HEK293T (cell line): Measurements from ENCODE around the gene SUPT4H1.

Experiments used
- CTCF ChIA-PET: fragments of 350-600 bp; formaldehyde crosslinking; extraction: SDS; loops from one replicate; lab custom pipeline; 2021; ENCODE audit warnings: antibody characterized with exemption, inconsistent platforms; lab: Yijun Ruan, JAX
- POLR2A ChIA-PET: fragments of 350-600 bp; formaldehyde crosslinking; extraction: SDS; loops from one replicate; lab custom pipeline; 2020; ENCODE audit warnings: antibody characterized with exemption, inconsistent platforms; lab: Yijun Ruan, JAX
- DNase-seq: peaks from one replicate; pipeline ENCODE4 v3.0.0; 2012; ENCODE audit warnings: mixed read lengths; ENCODE audit errors: extremely low spot score
- ARNT ChIP-seq: fragments of 450-650 bp; IDR thresholded peaks from 2 replicates; pipeline ENCODE4 v1.6.1; 2017; ENCODE audit warnings: mild to moderate bottlenecking
- BHLHE40 ChIP-seq: fragments of 450-650 bp; IDR thresholded peaks from 2 replicates; pipeline ENCODE4 v1.6.1; 2016; ENCODE audit warnings: mild to moderate bottlenecking, moderate library complexity, borderline replicate concordance
- CTBP1 ChIP-seq: fragments of 450-650 bp; IDR thresholded peaks from 2 replicates; pipeline ENCODE4 v1.6.1; 2016; ENCODE audit warnings: borderline replicate concordance
- ELF4 ChIP-seq: fragments of 450-650 bp; IDR thresholded peaks from 2 replicates; pipeline ENCODE4 v1.6.1; 2017; ENCODE audit warnings: antibody characterized with exemption
- FOXA1 ChIP-seq: fragments of 450-650 bp; IDR thresholded peaks from 2 replicates; pipeline ENCODE4 v1.6.1; 2016; ENCODE audit warnings: mild to moderate bottlenecking
- FOXK2 ChIP-seq: fragments of 450-650 bp; IDR thresholded peaks from 2 replicates; pipeline ENCODE4 v1.6.1; 2016; ENCODE audit warnings: mild to moderate bottlenecking
- FOXM1 ChIP-seq: fragments of 450-650 bp; IDR thresholded peaks from 2 replicates; pipeline ENCODE4 v1.6.1; 2017; ENCODE audit warnings: mild to moderate bottlenecking, borderline replicate concordance
- HDGF ChIP-seq: fragments of 450-650 bp; IDR thresholded peaks from 2 replicates; pipeline ENCODE4 v1.6.1; 2017; ENCODE audit warnings: antibody characterized with exemption, borderline replicate concordance
- L3MBTL2 ChIP-seq: fragments of 450-650 bp; conservative IDR thresholded peaks from 2 replicates; pipeline ENCODE4 v1.6.1; 2016; ENCODE audit warnings: mild to moderate bottlenecking
- LEF1 ChIP-seq: fragments of 450-650 bp; IDR thresholded peaks from 2 replicates; pipeline ENCODE4 v1.6.1; 2017; ENCODE audit warnings: mild to moderate bottlenecking, borderline replicate concordance
- NFRKB ChIP-seq: fragments of 450-650 bp; IDR thresholded peaks from 2 replicates; pipeline ENCODE4 v1.6.1; 2016; ENCODE audit warnings: mild to moderate bottlenecking, moderate library complexity
- SP1 ChIP-seq: fragments of 450-650 bp; IDR thresholded peaks from 2 replicates; pipeline ENCODE4 v1.6.1; 2017
- SUZ12 ChIP-seq: fragments of 450-650 bp; IDR thresholded peaks from 2 replicates; pipeline ENCODE4 v1.6.1; 2016; ENCODE audit warnings: mild to moderate bottlenecking
- TARDBP ChIP-seq: fragments of 450-650 bp; IDR thresholded peaks from 2 replicates; pipeline ENCODE4 v1.6.1; 2016
- ZNF384 ChIP-seq: fragments of 450-650 bp; IDR thresholded peaks from 2 replicates; pipeline ENCODE4 v1.6.1; 2016
- TF ChIP-seq, protein P1 (sequence below): fragments of 450-650 bp; IDR thresholded peaks from 2 replicates; pipeline ENCODE4 v1.6.1; 2016

The SUPT4H1 gene

DNA sequence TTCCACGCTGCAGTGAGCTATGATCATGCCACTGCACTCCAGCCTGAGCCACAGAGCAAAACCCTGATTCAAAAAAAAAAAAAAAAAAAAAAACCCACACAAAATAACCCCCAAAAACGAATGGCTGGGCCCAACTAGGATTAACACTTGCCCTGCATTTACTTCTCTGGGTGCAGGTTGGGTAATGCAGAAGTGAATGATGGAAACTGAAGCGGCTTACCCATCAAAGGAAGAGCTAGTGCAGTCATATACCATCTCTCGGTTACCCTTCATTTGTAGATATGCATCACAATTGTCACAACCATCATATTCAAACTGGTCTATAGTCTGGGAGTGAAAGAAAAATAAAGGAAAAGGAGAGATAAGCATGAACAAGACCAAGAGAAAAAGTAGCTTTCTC, 819 bp downstream of the SUPT4H1 start:
- DNase-seq = no peak
- ChIA-PET POLR2A (interaction anchor here (1.0 to 7.1 kb wide), 19 partner anchors 9 to 102 kb away, joined by 3 to 234 read pairs (median 14); partner anchors contain the start of gene RNF43), CTCF (interaction anchor here (0.7 to 3.0 kb wide), 4 partner anchors 33 to 66 kb away, joined by 3 to 15 read pairs (median 4); partner anchors contain the start of gene RNF43)
- TF ChIP-seq ELF4 (no peak), LEF1 (no peak), ARNT (no peak), FOXA1 (no peak), SUZ12 (no peak), BHLHE40 (no peak), TARDBP (no peak), NFRKB (no peak), HDGF (no peak), SP1 (no peak), CTBP1 (no peak), FOXK2 (no peak), FOXM1 (no peak), ZNF384 (no peak), L3MBTL2 (no peak)
- TF ChIP-seq, protein P1, sequence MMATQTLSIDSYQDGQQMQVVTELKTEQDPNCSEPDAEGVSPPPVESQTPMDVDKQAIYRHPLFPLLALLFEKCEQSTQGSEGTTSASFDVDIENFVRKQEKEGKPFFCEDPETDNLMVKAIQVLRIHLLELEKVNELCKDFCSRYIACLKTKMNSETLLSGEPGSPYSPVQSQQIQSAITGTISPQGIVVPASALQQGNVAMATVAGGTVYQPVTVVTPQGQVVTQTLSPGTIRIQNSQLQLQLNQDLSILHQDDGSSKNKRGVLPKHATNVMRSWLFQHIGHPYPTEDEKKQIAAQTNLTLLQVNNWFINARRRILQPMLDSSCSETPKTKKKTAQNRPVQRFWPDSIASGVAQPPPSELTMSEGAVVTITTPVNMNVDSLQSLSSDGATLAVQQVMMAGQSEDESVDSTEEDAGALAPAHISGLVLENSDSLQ = no peak

DNA sequence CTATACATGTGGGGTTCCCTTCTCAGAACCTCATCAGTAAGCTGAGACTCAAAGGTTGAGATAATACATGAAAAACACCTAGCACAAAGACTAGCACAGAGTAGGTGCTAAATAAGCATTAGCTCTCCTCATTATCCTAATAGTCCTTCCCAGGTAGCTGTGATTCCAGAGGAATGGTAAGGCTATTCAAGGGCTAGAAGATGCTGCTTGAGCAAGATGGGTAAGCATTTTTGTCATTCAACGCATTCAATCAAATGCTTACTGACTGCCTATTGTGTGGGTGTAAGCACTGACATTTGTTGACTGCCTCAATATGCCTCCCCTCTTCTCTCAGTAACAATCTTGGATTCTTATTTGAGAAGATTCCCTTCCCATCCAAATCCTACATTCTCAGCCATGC, 4.0 kb downstream of the SUPT4H1 start:
- no peak for DNase-seq
- ChIA-PET CTCF (no interaction called here), POLR2A (interaction anchor here (0.9 to 2.2 kb wide), 4 partner anchors 41 to 69 kb away, joined by 3 to 6 read pairs (median 4); partner anchors contain the start of gene RNF43)
- TF ChIP-seq ZNF384 (no peak), SUZ12 (no peak), L3MBTL2 (no peak), FOXK2 (no peak), FOXA1 (no peak), HDGF (no peak), SP1 (no peak), NFRKB (no peak), BHLHE40 (no peak)
- TF ChIP-seq, protein P1 = no peak

DNA sequence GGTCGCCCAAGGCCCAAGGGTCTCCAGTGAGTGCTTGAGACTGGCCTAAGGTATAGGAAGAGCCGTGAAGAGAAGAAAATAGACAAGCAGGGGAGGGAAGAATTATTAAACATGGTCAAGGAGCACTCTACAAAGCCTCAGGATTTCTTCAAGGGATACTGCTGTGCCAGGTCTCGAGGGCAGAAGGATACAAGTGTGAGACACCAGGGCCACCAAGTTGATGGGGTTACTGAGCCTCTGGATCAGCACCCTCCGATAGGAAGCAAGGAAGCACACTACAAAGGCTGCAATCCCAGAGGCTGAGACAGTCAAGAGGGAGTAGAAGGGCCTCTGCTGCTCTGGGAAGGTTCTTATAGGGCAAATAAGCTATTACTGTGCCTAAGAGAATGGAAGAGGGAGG, 6.5 kb downstream of the SUPT4H1 start:
- DNase-seq = no peak
- CTCF ChIA-PET = no interaction called here
- POLR2A ChIA-PET = interaction anchor here (2.1 kb wide), 1 partner anchor 70 kb away, joined by 6 read pairs; no protein-coding TSS in a partner anchor
- TF ChIP-seq SP1 = no peak
- no peak for TF ChIP-seq NFRKB
- no peak for TF ChIP-seq L3MBTL2

DNA sequence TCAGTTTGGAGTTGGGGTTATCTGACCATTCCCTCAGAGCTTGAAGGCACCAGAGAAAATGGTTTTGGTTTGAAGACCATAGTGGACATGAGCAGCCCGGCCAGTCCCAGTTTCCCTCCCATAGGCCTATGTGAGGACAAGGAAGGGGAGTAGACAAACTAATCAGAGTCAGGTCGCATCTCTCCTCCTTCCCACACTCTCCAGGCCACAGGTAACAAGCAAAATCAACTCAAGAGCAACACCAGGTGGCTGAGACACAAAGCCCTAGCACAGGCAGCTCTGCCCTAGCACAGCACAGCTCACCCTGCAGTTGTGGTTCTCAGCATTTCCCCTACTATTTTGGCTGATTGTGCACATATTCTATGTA, 7.2 kb downstream of the SUPT4H1 start:
- DNase-seq = no peak
- CTCF ChIA-PET = interaction anchor here (1.1 kb wide), 2 partner anchors 10 to 27 kb away, joined by 4 read pairs; no protein-coding TSS in a partner anchor
- POLR2A ChIA-PET = interaction anchor here (1.3 to 2.1 kb wide), 4 partner anchors 8 to 71 kb away, joined by 6 to 21 read pairs (median 6); partner anchors contain the start of gene SUPT4H1
- TF ChIP-seq TARDBP (no peak), FOXM1 (no peak), FOXK2 (no peak), ZNF384 (no peak), SUZ12 (no peak)

DNA sequence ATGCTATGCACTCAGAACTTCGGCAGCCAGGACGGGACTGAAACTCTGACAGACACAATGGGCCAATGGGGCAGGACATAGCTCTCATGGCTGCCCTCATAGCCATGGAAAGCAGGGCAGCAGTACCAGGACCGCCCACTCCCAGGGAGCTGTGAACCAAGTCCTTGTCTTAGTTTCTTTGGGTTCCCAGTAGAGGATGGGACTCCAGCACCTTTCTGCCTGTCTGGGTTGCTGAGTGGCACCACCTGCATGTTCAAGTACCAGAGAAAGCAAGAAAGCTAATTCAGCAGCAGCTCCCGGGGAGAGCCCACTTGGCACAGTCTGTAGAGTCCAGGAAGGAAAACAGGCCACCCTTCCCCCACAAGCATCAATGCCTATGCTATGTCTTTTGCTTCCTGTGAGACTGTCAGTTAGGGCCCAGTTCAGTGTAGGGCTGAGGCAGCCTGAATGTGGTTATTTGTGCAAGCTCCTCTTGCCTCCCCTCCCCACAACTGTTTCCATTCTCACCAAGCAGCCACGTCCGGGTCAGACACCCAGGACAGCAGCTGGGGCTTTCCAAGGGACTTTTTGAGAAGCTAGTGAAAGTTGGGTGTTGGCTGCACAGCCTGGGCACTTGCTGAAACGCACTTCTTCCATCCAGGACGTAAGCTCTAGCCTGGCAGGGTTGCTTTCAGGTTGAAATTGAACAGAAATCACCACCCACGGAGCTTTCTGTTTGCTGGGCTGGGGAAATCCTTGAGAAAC, 7.8 kb downstream of the SUPT4H1 start:
- POLR2A ChIA-PET = interaction anchor here (0.8 to 2.1 kb wide), 5 partner anchors 8 to 174 kb away, joined by 4 to 21 read pairs (median 6); partner anchors contain the start of gene SUPT4H1
- TF ChIP-seq FOXA1 = no peak
- CTCF ChIA-PET = interaction anchor here (1.1 kb wide), 2 partner anchors 11 to 26 kb away, joined by 4 read pairs; no protein-coding TSS in a partner anchor
- DNase-seq = no peak

DNA sequence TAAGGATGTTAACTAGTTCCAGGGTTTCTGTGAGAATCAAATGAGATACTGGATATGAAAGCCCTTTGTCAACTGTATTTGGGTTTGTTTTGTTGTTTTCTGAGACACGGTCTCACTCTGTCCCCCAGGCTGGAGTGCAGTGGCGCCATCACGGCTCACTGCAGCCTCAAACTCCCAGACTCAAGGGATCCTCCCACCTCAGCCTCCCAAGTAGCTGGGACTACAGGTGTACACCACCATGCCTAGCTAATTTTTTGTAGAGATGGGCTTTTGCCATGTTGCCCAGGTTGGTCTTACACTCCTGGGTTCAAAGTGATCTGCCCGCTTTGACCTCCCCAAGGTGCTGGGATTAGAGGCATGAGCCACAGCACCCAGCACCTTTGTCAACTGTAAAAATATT, 8.9 kb downstream of the SUPT4H1 start:
- no peak for DNase-seq
- TF ChIP-seq TARDBP (no peak), SP1 (no peak), FOXA1 (no peak), L3MBTL2 (no peak), FOXM1 (no peak), ZNF384 (no peak), LEF1 (no peak), HDGF (no peak), BHLHE40 (no peak), SUZ12 (no peak), FOXK2 (no peak), ARNT (no peak), ELF4 (no peak), CTBP1 (no peak)
- TF ChIP-seq, protein P1 = no peak
- CTCF ChIA-PET = no interaction called here
- POLR2A ChIA-PET = interaction anchor here (1.8 to 4.1 kb wide), 3 partner anchors 9 to 26 kb away, joined by 6 to 25 read pairs (median 21); partner anchors contain the start of gene SUPT4H1
